Ishikawa (cell line): Measurements from ENCODE around the gene C1orf115.

ENCODE experiments used
- CEBPB ChIP-seq: IDR thresholded peaks from 2 replicates; pipeline ENCODE4 v1.6.1; 2012
- CREB1 ChIP-seq: IDR thresholded peaks from 2 replicates; pipeline ENCODE4 v1.6.1; 2012; ENCODE audit warnings: low read depth
- EGR1 ChIP-seq: IDR thresholded peaks from 2 replicates; pipeline ENCODE4 v1.6.1; 2012
- EP300 ChIP-seq: IDR thresholded peaks from 2 replicates; pipeline ENCODE4 v1.6.1; 2012; ENCODE audit warnings: borderline replicate concordance
- FOXM1 ChIP-seq: IDR thresholded peaks from 2 replicates; pipeline ENCODE4 v1.6.1; 2012; ENCODE audit warnings: low read depth, borderline replicate concordance
- NFIC ChIP-seq: IDR thresholded peaks from 2 replicates; pipeline ENCODE4 v1.6.1; 2012
- RAD21 ChIP-seq: IDR thresholded peaks from 2 replicates; pipeline ENCODE4 v1.6.1; 2012; ENCODE audit warnings: low read depth
- TAF1 ChIP-seq: IDR thresholded peaks from 2 replicates; pipeline ENCODE4 v1.6.1; 2012; ENCODE audit warnings: low read depth, mild to moderate bottlenecking
- TCF12 ChIP-seq: IDR thresholded peaks from 2 replicates; pipeline ENCODE4 v1.6.1; 2012; ENCODE audit warnings: low read depth
- TEAD4 ChIP-seq: IDR thresholded peaks from 2 replicates; pipeline ENCODE4 v1.6.1; 2012
- YY1 ChIP-seq: IDR thresholded peaks from 2 replicates; pipeline ENCODE4 v1.6.1; 2012; ENCODE audit warnings: low read depth
- ZBTB7A ChIP-seq: IDR thresholded peaks from 2 replicates; pipeline ENCODE4 v1.6.1; 2012; ENCODE audit warnings: low read depth
- TF ChIP-seq, protein P1 (sequence below): IDR thresholded peaks from 2 replicates; pipeline ENCODE4 v1.6.1; 2012
- TF ChIP-seq, protein P2 (sequence below): IDR thresholded peaks from 2 replicates; pipeline ENCODE4 v1.6.1; 2012; ENCODE audit warnings: low read depth, mild to moderate bottlenecking
- TF ChIP-seq, protein P3 (sequence below): IDR thresholded peaks from 2 replicates; pipeline ENCODE4 v1.6.1; 2012

Gene C1orf115

DNA sequence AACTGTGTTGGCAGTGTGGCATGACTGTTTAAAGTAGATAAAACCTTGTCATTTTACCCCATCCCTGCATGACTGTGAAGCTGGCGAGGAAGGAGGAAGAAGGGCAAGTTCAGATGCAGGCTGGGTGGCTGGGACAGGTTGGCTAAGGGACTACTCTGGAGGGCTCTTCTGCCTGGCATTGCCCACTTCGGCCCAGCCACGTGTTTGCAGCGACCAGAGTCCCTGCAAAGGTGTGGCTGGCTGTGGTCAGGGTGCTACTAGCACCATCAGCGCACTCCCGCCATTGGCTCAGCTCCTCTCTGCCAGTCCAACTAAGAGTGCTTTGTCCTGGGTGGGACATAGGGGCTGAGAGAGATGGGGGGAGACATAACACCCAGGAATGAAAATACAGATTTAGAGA, 7.2 kb downstream of the C1orf115 start:
- TF ChIP-seq EGR1 (no peak), TEAD4 (no peak), NFIC (no peak), FOXM1 (no peak), EP300 (no peak), TAF1 (no peak), ZBTB7A (no peak), CEBPB (no peak), CREB1 (no peak), YY1 (no peak)
- TF ChIP-seq, protein P1, sequence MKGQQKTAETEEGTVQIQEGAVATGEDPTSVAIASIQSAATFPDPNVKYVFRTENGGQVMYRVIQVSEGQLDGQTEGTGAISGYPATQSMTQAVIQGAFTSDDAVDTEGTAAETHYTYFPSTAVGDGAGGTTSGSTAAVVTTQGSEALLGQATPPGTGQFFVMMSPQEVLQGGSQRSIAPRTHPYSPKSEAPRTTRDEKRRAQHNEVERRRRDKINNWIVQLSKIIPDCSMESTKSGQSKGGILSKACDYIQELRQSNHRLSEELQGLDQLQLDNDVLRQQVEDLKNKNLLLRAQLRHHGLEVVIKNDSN, result no peak
- TF ChIP-seq, protein P2, sequence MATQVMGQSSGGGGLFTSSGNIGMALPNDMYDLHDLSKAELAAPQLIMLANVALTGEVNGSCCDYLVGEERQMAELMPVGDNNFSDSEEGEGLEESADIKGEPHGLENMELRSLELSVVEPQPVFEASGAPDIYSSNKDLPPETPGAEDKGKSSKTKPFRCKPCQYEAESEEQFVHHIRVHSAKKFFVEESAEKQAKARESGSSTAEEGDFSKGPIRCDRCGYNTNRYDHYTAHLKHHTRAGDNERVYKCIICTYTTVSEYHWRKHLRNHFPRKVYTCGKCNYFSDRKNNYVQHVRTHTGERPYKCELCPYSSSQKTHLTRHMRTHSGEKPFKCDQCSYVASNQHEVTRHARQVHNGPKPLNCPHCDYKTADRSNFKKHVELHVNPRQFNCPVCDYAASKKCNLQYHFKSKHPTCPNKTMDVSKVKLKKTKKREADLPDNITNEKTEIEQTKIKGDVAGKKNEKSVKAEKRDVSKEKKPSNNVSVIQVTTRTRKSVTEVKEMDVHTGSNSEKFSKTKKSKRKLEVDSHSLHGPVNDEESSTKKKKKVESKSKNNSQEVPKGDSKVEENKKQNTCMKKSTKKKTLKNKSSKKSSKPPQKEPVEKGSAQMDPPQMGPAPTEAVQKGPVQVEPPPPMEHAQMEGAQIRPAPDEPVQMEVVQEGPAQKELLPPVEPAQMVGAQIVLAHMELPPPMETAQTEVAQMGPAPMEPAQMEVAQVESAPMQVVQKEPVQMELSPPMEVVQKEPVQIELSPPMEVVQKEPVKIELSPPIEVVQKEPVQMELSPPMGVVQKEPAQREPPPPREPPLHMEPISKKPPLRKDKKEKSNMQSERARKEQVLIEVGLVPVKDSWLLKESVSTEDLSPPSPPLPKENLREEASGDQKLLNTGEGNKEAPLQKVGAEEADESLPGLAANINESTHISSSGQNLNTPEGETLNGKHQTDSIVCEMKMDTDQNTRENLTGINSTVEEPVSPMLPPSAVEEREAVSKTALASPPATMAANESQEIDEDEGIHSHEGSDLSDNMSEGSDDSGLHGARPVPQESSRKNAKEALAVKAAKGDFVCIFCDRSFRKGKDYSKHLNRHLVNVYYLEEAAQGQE, result no peak

DNA sequence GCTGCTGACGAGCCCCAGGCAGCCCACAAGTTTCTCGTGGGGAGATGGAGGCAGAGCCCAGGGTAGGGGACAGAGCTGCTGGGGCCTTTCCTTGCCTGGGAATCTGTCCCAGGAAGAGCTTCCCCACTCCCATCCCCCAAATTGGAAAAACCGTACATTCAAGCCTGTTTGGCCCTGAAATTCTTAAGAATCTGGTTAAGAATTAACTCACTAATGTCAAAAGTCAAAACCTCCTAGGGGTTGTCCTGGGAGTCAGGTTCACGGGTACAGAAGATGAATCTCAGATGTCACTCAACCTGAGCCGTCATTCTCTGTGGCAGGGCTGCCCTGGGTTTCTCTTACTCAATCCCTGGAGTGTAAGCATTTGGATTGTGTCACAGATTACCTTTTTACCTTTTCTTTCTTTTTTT, 8.4 kb downstream of the C1orf115 start:
- no peak for TF ChIP-seq CREB1
- TF ChIP-seq FOXM1, result no peak
- TF ChIP-seq TEAD4, result no peak

DNA sequence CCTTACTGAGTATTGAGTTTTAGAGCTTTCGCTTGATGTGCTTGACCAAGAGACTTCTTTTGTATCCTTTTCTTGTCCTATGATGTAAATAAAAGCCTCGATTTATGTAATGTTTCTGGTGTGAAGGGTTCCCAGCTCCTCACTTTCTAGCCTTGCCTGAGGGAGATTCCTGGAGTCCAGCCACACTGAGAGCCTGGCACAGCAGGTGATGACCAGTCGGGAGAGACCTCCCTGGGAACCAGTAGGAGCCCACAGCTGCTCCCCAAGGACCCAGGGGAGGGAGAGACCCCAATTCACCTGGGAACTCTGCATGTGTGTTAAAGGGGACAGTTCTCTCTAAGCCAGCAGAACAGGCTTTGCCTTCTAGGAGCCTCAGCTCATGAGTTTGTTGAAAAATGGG, 8.9 kb downstream of the C1orf115 start:
- TF ChIP-seq FOXM1, result no peak
- TF ChIP-seq, protein P2, result no peak
- no peak for TF ChIP-seq CREB1

DNA sequence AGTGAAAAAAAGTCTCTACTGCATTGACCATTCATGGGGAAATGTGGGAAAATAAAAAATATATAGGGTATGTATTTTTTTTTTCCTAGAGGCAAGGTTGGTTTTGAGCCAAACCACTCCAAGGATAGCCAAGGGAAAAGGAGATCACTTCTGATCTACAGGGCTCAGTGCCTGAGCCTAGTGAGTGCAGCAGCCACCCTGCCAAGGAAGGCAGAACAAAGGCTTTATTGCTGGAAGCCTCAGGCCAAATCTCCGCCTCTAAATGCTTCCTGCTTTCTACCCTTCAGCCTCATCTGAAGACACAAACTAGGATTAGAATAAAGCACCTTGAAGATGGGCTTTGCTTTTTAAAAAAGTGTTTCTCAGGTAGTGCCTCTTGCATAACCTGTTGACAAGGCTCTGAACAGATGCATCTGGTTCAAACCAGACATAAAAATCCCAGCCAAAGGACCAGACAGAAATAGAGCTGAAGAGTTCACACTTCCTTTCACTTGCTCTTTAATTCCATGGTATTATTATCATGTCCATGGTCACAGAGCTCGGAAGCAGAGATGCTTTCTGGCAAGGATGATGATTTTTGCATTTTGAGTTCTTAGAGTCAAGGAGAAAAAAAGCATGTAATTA, 10.5 kb downstream of the C1orf115 start:
- TF ChIP-seq, protein P1, result no peak
- TF ChIP-seq RAD21, result no peak
- TF ChIP-seq TAF1, result no peak
- TF ChIP-seq, protein P3, sequence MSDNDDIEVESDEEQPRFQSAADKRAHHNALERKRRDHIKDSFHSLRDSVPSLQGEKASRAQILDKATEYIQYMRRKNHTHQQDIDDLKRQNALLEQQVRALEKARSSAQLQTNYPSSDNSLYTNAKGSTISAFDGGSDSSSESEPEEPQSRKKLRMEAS, result no peak
- no peak for TF ChIP-seq YY1
- no peak for TF ChIP-seq EGR1
- no peak for TF ChIP-seq CEBPB
- TF ChIP-seq ZBTB7A, result no peak
- TF ChIP-seq EP300, result no peak
- TF ChIP-seq, protein P2, result no peak

DNA sequence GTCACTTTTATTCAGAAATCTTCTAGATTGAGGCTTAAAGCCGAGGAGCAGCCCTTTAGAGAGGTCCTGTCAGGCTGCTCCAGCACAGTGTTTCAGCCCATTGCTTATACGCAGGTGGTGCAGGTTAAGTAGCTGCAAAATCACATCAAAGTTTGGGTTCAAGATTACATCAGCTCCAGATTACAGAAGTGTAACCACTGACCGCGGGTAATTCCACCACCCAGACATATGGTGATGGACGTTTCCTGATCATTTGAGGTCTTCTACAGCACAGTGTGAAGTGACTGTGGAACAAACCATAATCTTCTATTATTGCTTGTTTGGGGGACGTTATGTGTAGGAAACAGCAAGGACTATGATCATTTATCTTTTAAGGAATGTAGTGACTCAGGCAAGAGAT, 11.8 kb downstream of the C1orf115 start:
- TF ChIP-seq FOXM1, result no peak
- no peak for TF ChIP-seq YY1

DNA sequence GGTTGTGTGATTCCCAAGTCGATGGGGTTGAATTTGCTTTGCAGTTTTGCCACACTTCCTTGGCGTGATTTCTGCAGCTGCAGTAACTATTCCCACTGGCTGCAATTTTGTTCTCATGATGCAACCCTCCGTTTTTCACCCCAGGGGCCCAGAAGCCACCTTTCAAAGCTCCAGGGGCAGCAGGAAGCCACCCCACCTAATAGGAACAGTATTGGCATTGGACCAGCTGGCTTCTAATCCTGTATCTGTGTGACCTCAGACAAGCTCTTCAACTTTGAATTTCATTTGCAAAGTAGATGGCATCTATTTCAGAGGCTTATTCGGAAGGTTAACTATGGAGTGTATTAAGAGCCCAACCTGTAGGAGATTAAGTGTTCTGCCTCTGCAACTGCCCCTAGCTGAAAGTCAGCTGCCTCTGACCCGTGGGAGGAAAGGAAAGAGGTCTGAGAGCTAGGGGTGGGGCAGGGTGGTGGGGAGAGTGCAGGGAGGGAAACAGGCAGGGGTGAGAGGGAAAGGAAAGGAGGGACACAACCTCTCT, 12.6 kb downstream of the C1orf115 start:
- TF ChIP-seq TEAD4, result no peak
- no peak for TF ChIP-seq EGR1
- TF ChIP-seq, protein P3, result no peak
- no peak for TF ChIP-seq CREB1
- TF ChIP-seq ZBTB7A, result no peak
- no peak for TF ChIP-seq TAF1
- TF ChIP-seq FOXM1, result no peak
- TF ChIP-seq, protein P1, result no peak
- TF ChIP-seq TCF12, result no peak
- no peak for TF ChIP-seq NFIC
- no peak for TF ChIP-seq CEBPB
- no peak for TF ChIP-seq RAD21
- TF ChIP-seq EP300, result no peak
- no peak for TF ChIP-seq YY1
- TF ChIP-seq, protein P2, result no peak
